AG04449 (cell line): Measurements from ENCODE around the gene ANKRD11.

Experiments used
- CTCF ChIA-PET: fragments of 350-600 bp; formaldehyde crosslinking; extraction: SDS; loops from one replicate; lab custom pipeline; 2021; ENCODE audit warnings: antibody characterized with exemption; lab: Yijun Ruan, JAX
- POLR2A ChIA-PET: fragments of 400-600, 350-600 bp; formaldehyde crosslinking; extraction: SDS; loops from one replicate; lab custom pipeline; 2020; ENCODE audit warnings: antibody characterized with exemption, inconsistent platforms; lab: Yijun Ruan, JAX
- DNase-seq: peaks from one replicate; pipeline ENCODE4 v3.0.0-alpha.2; 2010; ENCODE audit warnings: low read depth, low spot score
- H3K4me3 ChIP-seq: 2 replicates; pipeline ENCODE4 v1.5.1; 2011; ENCODE audit warnings: low read depth, mild to moderate bottlenecking, control low read depth, low read length
- CTCF ChIP-seq: IDR thresholded peaks from one replicate; pipeline ENCODE4 v1.5.1; 2011; ENCODE audit warnings: mild to moderate bottlenecking, moderate library complexity, low read length, control low read depth, inconsistent platforms; ENCODE audit not compliant: insufficient read depth; ENCODE audit errors: missing control alignments

The ANKRD11 gene

DNA sequence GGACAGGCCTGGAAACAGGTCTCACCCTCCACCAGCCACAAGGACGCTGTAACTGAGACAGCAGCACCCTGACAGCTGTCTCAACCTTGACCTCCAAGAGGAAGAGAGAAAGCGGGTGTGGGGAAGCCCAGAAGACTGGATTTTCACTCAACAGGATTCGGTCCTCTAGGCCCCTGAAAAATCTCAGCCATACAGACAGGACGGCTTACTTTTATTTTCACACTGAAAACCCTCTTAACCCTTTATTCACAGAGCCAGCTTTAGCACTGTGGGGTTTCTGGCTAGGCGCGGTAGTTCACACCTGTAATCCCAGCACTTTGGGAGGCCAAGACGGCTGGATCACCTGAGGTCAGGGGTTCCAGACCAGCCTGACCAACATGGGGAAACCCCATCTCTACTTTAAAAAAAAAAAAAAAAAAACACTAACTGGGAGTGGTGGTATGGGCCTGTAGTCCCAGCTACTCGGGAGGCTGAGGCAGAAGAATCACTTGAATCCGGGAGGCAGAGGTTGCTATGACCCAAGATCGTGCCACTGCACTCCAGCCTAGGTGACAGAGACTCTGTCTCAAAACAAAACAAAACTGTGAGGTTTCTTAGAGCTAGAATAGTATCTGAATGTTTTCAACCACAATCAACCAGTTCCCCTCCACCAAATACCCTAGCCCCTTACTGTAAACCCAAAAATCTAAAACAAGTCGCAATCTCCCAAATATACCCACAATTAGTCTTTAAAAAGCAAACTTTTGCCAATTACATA is 5.3 kb downstream of the ANKRD11 start:
- CTCF ChIA-PET: interaction anchor here (1.3 kb wide), 1 partner anchor 13 kb away, joined by 3 read pairs; no protein-coding TSS in a partner anchor
- no peak for TF ChIP-seq CTCF
- POLR2A ChIA-PET: no interaction called here
- no peak for DNase-seq
- H3K4me3 ChIP-seq: no peak overlapping the region

GRCh38 chr16:89484041-89484501 is 6.3 kb downstream of the ANKRD11 start:
- no peak for DNase-seq
- TF ChIP-seq CTCF: no peak
- POLR2A ChIA-PET: interaction anchor here (0.6 to 1.5 kb wide), 3 partner anchors 12 to 652 kb away, joined by 3 to 4 read pairs (median 3); no protein-coding TSS in a partner anchor
- CTCF ChIA-PET: no interaction called here
- H3K4me3 ChIP-seq: no peak overlapping the region

- DNase-seq: no peak
- TF ChIP-seq CTCF: no peak
- ChIA-PET CTCF (no interaction called here), POLR2A (interaction anchor here (1.5 kb wide), 1 partner anchor 10 kb away, joined by 4 read pairs; no protein-coding TSS in a partner anchor)
- no peak overlapping the region for H3K4me3 ChIP-seq
These were observed 7.5 kb downstream of the ANKRD11 start for GRCh38 chr16:89482817-89483205.

GRCh38 chr16:89482150-89482816 is 8.1 kb downstream of the ANKRD11 start:
- no peak for DNase-seq
- TF ChIP-seq CTCF: no peak
- CTCF ChIA-PET: no interaction called here
- POLR2A ChIA-PET: no interaction called here
- H3K4me3 ChIP-seq: no peak overlapping the region

DNA sequence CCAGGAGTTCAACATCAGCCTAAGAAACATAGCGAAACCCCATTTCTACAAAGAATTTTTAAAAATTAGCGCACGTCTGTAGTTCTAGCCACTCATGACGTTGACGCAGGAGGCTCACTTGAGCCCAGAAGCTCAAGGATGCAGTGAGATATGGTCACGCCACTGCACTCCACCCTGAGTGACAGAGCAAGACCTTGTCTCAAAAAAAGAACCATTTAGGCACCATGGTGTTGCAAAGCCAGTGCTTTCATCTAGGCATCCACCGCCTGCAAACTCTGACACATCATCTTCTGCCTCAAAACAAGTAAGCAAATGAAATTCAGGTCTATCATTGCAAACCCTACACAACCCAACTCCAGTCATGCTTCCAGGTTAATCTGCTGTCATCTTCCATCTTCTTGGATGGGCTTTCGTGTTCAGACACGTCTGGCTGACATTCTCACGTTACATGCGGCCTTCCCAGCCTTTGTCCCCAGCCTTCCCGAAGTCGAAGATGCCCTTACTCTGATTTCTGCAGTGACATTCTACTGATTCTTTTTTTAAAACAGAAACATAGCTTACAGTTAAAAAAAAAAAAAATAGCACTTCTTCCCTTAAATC is 8.9 kb downstream of the ANKRD11 start:
- no peak for DNase-seq
- CTCF ChIA-PET: no interaction called here
- no peak for TF ChIP-seq CTCF
- H3K4me3 ChIP-seq: no peak overlapping the region
- POLR2A ChIA-PET: no interaction called here

DNA sequence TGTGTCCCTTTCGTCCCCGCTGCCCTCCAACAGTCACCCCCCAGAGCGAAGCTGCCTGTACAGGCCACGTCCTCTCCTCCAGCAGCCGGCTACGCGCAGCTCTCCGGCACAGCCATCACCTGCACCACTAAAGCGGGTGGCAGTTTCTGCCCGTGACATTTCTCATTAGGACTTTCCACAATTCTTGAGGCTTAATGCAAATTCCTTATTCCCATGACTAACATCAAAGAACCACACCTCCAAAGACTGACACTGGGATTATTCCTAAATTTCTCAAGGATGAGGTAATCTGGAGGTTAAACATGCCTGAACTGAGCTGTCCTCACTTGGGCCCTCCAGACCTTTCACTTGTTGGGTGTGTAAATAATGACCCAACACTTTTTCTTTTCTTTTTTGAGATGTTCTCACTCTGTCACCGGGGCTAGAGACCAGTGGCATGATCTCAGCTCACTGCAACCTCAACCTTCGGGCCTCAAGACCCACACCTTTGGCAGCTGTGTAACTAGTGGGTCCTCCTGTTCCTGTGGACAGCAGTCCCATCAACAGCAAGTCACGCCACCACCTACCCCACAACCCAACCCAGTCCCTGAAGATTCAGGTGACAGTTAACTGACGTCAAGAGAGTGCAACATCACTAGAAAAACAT is 11.7 kb downstream of the ANKRD11 start:
- no peak for DNase-seq
- no peak overlapping the region for H3K4me3 ChIP-seq
- ChIA-PET POLR2A (interaction anchor here (0.9 kb wide), 1 partner anchor 11 kb away, joined by 3 read pairs; no protein-coding TSS in a partner anchor), CTCF (interaction anchor here (1.5 kb wide), 1 partner anchor 27 kb away, joined by 4 read pairs; no protein-coding TSS in a partner anchor)
- no peak for TF ChIP-seq CTCF
